Gastroesophageal sphincter (tissue), 3 donors: Measurements from ENCODE around the gene GPATCH2L.

Experiments used
- POLR2AphosphoS5 ChIP-seq: sonication (generic); formaldehyde crosslinking; IDR thresholded peaks from one replicate; pipeline ENCODE4 v1.6.1; 2017; ENCODE audit warnings: antibody characterized with exemption
- TF ChIP-seq, protein P1 (sequence below), 4 experiments: fragments of 200-600 bp in 2 of 4; fragments of 450-650 bp in 2 of 4; sonication (generic) in 1 of 4; IDR thresholded peaks; one replicate each; pipeline ENCODE4 v1.5.1; 2017 to 2019; ENCODE audit warnings: antibody characterized with exemption in 4 of 4, mild to moderate bottlenecking in 2 of 4, moderate library complexity in 2 of 4

DNA sequence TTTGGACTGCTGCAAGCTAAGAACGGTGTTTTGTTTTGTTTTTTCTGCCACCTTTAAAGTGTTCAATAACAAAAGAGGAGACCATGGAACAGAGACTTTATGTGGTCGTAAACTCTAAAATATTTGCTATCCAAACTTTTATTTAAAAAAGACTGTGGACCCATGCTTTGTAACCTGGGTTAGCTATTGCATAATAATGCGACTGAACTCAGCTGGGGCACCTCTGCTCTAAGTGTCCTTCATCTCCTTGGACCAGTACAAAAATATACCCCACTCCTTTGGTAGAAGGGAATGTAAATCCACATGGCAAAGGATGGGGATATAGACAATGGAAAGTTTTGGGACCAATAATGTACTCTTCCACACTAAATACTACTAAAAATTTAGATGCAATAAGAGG is 65.5 kb downstream of the GPATCH2L start:
- TF ChIP-seq, protein P1, sequence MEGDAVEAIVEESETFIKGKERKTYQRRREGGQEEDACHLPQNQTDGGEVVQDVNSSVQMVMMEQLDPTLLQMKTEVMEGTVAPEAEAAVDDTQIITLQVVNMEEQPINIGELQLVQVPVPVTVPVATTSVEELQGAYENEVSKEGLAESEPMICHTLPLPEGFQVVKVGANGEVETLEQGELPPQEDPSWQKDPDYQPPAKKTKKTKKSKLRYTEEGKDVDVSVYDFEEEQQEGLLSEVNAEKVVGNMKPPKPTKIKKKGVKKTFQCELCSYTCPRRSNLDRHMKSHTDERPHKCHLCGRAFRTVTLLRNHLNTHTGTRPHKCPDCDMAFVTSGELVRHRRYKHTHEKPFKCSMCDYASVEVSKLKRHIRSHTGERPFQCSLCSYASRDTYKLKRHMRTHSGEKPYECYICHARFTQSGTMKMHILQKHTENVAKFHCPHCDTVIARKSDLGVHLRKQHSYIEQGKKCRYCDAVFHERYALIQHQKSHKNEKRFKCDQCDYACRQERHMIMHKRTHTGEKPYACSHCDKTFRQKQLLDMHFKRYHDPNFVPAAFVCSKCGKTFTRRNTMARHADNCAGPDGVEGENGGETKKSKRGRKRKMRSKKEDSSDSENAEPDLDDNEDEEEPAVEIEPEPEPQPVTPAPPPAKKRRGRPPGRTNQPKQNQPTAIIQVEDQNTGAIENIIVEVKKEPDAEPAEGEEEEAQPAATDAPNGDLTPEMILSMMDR (IDR thresholded peaks at IDR 0.05), result no peak
- TF ChIP-seq POLR2AphosphoS5, result no peak
